Testis (tissue), 3 donors: ENCODE data around the gene SERTAD1. TPM values are rescaled to one million over a fixed set of nuclear protein-coding genes. Genes with fewer than 3 reads are reported as not detected.
"Not testable (repeated sequence)": the region's sequence is repeated elsewhere in the genome, so short reads cannot be mapped to it uniquely, and the experiment has no call there.

ENCODE experiments used
- DNase-seq: peaks from one replicate; pipeline ENCODE4 v3.0.0-alpha.2; 2019
- H3K27ac ChIP-seq, 2 donors: fragments of 200-600 bp; sonication (generic); one replicate each; pipeline ENCODE4 v1.5.1; 2019
- H3K27me3 ChIP-seq: fragments of 200-600 bp; sonication (generic); one replicate; pipeline ENCODE4 v1.5.1; 2019
- H3K36me3 ChIP-seq: fragments of 200-600 bp; sonication (generic); one replicate; pipeline ENCODE4 v1.5.1; 2017; ENCODE audit warnings: low read depth; ENCODE audit errors: missing control alignments
- H3K4me1 ChIP-seq: fragments of 200-600 bp; sonication (generic); one replicate; pipeline ENCODE4 v1.5.1; 2019
- H3K4me3 ChIP-seq, 2 donors: fragments of 200-600 bp; sonication (generic); one replicate each; pipeline ENCODE4 v1.5.1; 2017 to 2019
- H3K9me3 ChIP-seq: fragments of 200-600 bp; sonication (generic); one replicate; pipeline ENCODE4 v1.5.1; 2017
- CTCF ChIP-seq, 3 experiments: fragments of 450-650 bp in 2 of 3; fragments of 200-600 bp in 1 of 3; sonication (generic) in 1 of 3; IDR thresholded peaks; one replicate each; pipeline ENCODE4 v1.5.1; 2016 to 2019; ENCODE audit warnings: antibody characterized with exemption in 3 of 3, mild to moderate bottlenecking in 2 of 3, moderate library complexity in 1 of 3
- POLR2A ChIP-seq: fragments of 450-650 bp; IDR thresholded peaks from one replicate; pipeline ENCODE4 v1.6.1; 2017; ENCODE audit warnings: antibody characterized with exemption, mild to moderate bottlenecking, moderate library complexity
- WGBS, 2 donors: methylation state at CpG; one replicate each; pipeline ENCODE4 v1.1.5; 2018; 5-methylcytosine and 5-hydroxymethylcytosine counted together
- intact Hi-C: fragments of 100-400 bp; cut with DNase I; formaldehyde crosslinking; loops from one replicate; pipeline ENCODE4 v1.15.1; 2023; ENCODE audit warnings: low total_unique reads
- polyA plus RNA-seq: library from polyadenylated mRNA; stranded (reverse); fragments of 350-450 nt; fragmentation: Illumina TruSeq; extraction: RNeasy Lipid Tissue Mini Kit (QIAGEN cat#74804); gene quantifications from one replicate; pipeline ENCODE4 v1.2.3, GENCODE V29; 2014; ENCODE audit warnings: low read depth, low replicate concordance; ENCODE audit not compliant: insufficient read depth
- total RNA-seq, 2 donors: library from RNA; depleted of rRNA; stranded (reverse); fragments of >200 nt; gene quantifications; one replicate each; pipeline ENCODE4 v1.2.3, GENCODE V29; 2016

Gene SERTAD1
- total and polyA plus RNA-seq, 3 donors from 2014 or later = 8.3 to 10.9 (median 8.6) TPM

GRCh38 chr19:40464059-40465024 is 38.5 kb upstream of the SERTAD1 start:
- H3K36me3 ChIP-seq = no peaks in the 10 kb centered on the region
- H3K4me1 ChIP-seq = peaks cover 26% of the 10 kb centered on the region
- WGBS, 2 donors = 18 to 19% methylated on average over 10 to 11 of the region's 11 CpGs
- peak; percentile 89 for DNase-seq
- no peaks in the 10 kb centered on the region for H3K9me3 ChIP-seq
- peak overlapping the region; percentile 43 to 87 for H3K27ac ChIP-seq
- H3K4me3 ChIP-seq = peak overlapping the region; percentile 80
- no peak for TF ChIP-seq POLR2A
- TF ChIP-seq CTCF (IDR thresholded peaks at IDR 0.05) = peak; percentile 81 to 90 (median 86)
- H3K27me3 ChIP-seq = no peaks in the 10 kb centered on the region
- intact Hi-C loops = no loop called here

GRCh38 chr19:40463587-40464037 is 37.8 kb upstream of the SERTAD1 start:
- DNase-seq = not testable (repeated sequence)

GRCh38 chr19:40461669-40462221 is 36.0 kb upstream of the SERTAD1 start:
- H3K9me3 ChIP-seq = no peaks in the 10 kb centered on the region
- H3K27me3 ChIP-seq = no peaks in the 10 kb centered on the region
- TF ChIP-seq POLR2A (no peak), CTCF (IDR thresholded peaks at IDR 0.05) (no peak)
- intact Hi-C loops = no loop called here
- no peak overlapping the region for H3K4me3 ChIP-seq
- WGBS, 2 donors = 63 to 77% methylated on average over 4 to 7 of the region's 7 CpGs
- peak; percentile 26 for DNase-seq
- peaks cover 21% of the 10 kb centered on the region for H3K4me1 ChIP-seq
- H3K27ac ChIP-seq = no peak overlapping the region
- no peaks in the 10 kb centered on the region for H3K36me3 ChIP-seq

More at GRCh38 chr19:40463587-40464037, 37.8 kb upstream of the SERTAD1 start:
- H3K4me3 ChIP-seq, H3K27me3 ChIP-seq, intact Hi-C loops, H3K9me3 ChIP-seq, H3K27ac ChIP-seq, H3K36me3 ChIP-seq: not testable (repeated sequence)
- 74 to 80% methylated on average over 12 of the region's 12 CpGs for WGBS, 2 donors
- H3K4me1 ChIP-seq = peaks cover 26% of the 10 kb centered on the region

GRCh38 chr19:40460185-40460584 is 34.4 kb upstream of the SERTAD1 start:
- intact Hi-C loops = no loop called here
- DNase-seq = no peak
- Histone ChIP-seq H3K27ac (no peak overlapping the region), H3K36me3 (no peaks in the 10 kb centered on the region), H3K9me3 (no peaks in the 10 kb centered on the region), H3K27me3 (no peaks in the 10 kb centered on the region), H3K4me3 (no peak overlapping the region), H3K4me1 (peaks cover 11% of the 10 kb centered on the region)
- TF ChIP-seq POLR2A (no peak), CTCF (IDR thresholded peaks at IDR 0.05) (no peak)
- WGBS, 2 donors = 86 to 92% methylated on average over 3 of the region's 3 CpGs

- Histone ChIP-seq H3K36me3 (no peaks in the 10 kb centered on the region), H3K4me1 (no peaks in the 10 kb centered on the region), H3K27me3 (no peaks in the 10 kb centered on the region), H3K4me3 (no peak overlapping the region), H3K27ac (no peak overlapping the region), H3K9me3 (no peaks in the 10 kb centered on the region)
- WGBS, 2 donors = 92% methylated on average over 3 of the region's 3 CpGs
- no peak for DNase-seq
- intact Hi-C loops = no loop called here
- no peak for TF ChIP-seq POLR2A
- no peak for TF ChIP-seq CTCF (IDR thresholded peaks at IDR 0.05)
Measured at GRCh38 chr19:40458597-40458974, 32.8 kb upstream of the SERTAD1 start.
